GM19395 (cell line): ENCODE measurements around the gene SUPT6H.

Experiments used
- ATAC-seq: cut with Tn5 transposase; IDR thresholded peaks from one replicate; pipeline ENCODE4 v1.9.1; 2021; ENCODE audit warnings: mild to moderate bottlenecking, moderate library complexity; ENCODE audit not compliant: unreplicated experiment

Gene SUPT6H

GRCh38 chr17:28661635-28662526 is at the start of gene SUPT6H, which contains the start of gene SDF2:
SUPT6H (plus strand) TSS chr17:28662205; CDS start chr17:28673402, 11,197 bp downstream.
SDF2 (minus strand) TSS chr17:28661906; CDS start chr17:28661876, 30 bp downstream.
- ATAC-seq, result peak; percentile 84

GRCh38 chr17:28612531-28612930 is 49.5 kb upstream of the SUPT6H start:
- no peak for ATAC-seq

GRCh38 chr17:28612936-28613872 is 48.8 kb upstream of the SUPT6H start:
- ATAC-seq, result no peak

- no peak for ATAC-seq
Measured at GRCh38 chr17:28613931-28614381, 48.0 kb upstream of the SUPT6H start, which contains the start of gene RSKR. RSKR (minus strand) TSS chr17:28614185; CDS start chr17:28614161, 24 bp downstream.

GRCh38 chr17:28615260-28615940 is 46.6 kb upstream of the SUPT6H start:
- ATAC-seq, result no peak

GRCh38 chr17:28616281-28616680 is 45.7 kb upstream of the SUPT6H start:
- no peak for ATAC-seq

GRCh38 chr17:28618464-28618863 is 43.5 kb upstream of the SUPT6H start:
- ATAC-seq, result no peak

- ATAC-seq, result no peak
Measured at GRCh38 chr17:28620010-28620409, 42.0 kb upstream of the SUPT6H start.

GRCh38 chr17:28622186-28622585 is 39.8 kb upstream of the SUPT6H start:
- ATAC-seq, result no peak

- ATAC-seq, result no peak
Measured at GRCh38 chr17:28623696-28624095, 38.3 kb upstream of the SUPT6H start.

- ATAC-seq, result no peak
Measured at GRCh38 chr17:28624148-28624547, 37.9 kb upstream of the SUPT6H start.

GRCh38 chr17:28626818-28627217 is 35.2 kb upstream of the SUPT6H start:
- ATAC-seq, result no peak

- ATAC-seq, result no peak
Measured at GRCh38 chr17:28634206-28634865, 27.7 kb upstream of the SUPT6H start.

GRCh38 chr17:28635506-28635905 is 26.5 kb upstream of the SUPT6H start:
- no peak for ATAC-seq

GRCh38 chr17:28641579-28641978 is 20.4 kb upstream of the SUPT6H start:
- no peak for ATAC-seq

- no peak for ATAC-seq
Measured at GRCh38 chr17:28643983-28644786, 17.8 kb upstream of the SUPT6H start.

- ATAC-seq, result peak; percentile 84
Measured at GRCh38 chr17:28644787-28645575, 17.0 kb upstream of the SUPT6H start, which contains the start of gene BLTP2. BLTP2 (minus strand) TSS chr17:28645158; CDS start chr17:28645056, 102 bp downstream.

GRCh38 chr17:28645576-28645939 is 16.4 kb upstream of the SUPT6H start:
- no peak for ATAC-seq
